HG02981 (cell line): ENCODE data around the gene FOXR1.
A peak's percentile ranks its signal among the peaks of the same experiment; 100 is the strongest.
"Not testable (repeated sequence)": the region's sequence is repeated elsewhere in the genome, so short reads cannot be mapped to it uniquely, and the experiment has no call there.

Experiments
- ATAC-seq: cut with Tn5 transposase; IDR thresholded peaks from one replicate; pipeline ENCODE4 v1.9.1; 2021; ENCODE audit warnings: mild to moderate bottlenecking, moderate library complexity; ENCODE audit not compliant: unreplicated experiment

Gene FOXR1

DNA sequence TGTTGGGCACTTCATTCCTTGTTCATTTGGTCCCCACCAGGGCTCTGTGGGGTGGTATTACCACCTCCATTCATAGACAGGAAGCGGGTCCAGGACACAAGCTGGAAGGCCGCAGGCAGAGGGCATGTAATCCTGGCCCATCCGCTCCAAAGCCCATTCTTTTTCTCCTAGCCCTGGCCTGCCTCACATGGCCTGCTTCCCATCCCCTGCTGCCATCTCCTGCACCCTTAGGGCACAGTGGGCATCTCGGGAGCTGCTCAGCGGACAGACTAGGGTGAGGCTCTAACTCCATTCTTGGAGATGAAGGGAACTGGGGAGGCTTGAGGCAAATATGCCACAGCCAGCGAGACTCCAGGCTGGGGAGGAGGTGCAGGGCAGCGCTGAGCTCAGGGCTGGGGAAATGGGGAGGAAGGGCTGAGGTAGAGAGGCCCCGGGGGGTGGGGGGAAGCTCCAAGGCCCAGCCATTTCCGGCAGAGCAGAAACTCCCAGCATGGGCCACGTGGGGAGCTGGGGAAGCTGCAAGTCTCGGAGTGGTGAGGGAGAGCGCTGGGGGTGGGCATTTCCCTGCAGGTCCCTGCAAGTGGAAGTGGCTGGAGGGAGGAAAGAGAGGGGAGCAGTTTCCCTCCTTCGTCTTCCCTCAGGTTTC, 31.5 kb upstream of the FOXR1 start:
- no peak for ATAC-seq

DNA sequence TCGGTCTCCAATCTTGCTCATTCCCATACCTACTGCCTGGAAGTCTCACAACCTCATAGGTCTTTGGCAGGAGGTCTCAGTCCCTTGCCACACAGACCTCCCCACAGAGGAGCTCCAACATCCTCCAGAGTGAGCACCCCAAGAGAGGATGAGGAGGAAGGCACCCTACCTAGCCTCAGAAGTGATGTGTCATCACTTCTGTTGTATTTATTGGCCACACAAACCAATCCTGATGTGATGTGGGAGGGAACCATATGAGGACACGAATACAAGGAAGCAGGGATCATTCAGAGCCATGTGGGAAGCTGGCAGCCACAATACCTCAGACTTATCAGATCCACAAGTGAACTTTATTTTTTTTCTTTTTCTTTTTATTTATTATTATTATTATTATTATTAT, 24.5 kb upstream of the FOXR1 start:
- no peak for ATAC-seq

DNA sequence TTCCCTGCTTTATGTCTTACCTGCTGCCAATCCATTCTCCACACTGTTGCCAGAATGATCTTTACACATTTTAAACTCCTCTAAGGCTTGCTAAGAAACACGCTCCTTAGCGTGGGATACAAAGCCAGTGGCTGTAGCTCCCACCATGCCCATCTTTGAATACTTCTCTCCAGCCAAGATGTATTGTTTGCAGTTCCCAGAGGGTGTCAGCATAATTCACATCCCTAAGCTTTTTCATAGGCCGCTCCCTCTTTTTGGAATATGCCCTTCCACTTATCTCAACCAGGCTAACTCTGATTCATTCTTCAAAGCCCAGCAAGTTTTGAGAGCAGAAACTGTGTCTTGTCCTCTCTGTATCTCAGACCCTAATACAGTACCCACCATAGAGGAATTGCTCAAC, 23.6 kb upstream of the FOXR1 start:
- ATAC-seq: no peak

DNA sequence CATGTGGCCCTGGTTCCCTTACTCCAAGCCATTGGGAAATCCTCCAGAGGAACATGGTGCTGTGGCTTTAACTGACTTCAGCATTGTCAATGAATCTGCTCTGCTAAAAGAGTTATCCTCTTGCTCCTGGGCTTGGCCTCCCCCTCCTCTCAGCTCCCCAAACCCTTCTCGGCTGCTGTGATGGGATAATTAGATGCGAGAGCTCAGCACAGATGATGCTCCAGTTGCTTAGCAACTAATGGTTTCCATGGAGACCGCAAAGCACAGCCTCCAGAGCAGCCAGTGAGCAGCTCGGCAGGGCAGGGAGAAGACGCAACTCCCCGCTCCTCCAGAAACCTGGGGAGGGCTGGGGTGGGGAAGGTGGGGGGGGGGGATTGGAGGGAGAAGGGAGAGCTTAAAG, 18.3 kb upstream of the FOXR1 start:
- ATAC-seq: no peak

DNA sequence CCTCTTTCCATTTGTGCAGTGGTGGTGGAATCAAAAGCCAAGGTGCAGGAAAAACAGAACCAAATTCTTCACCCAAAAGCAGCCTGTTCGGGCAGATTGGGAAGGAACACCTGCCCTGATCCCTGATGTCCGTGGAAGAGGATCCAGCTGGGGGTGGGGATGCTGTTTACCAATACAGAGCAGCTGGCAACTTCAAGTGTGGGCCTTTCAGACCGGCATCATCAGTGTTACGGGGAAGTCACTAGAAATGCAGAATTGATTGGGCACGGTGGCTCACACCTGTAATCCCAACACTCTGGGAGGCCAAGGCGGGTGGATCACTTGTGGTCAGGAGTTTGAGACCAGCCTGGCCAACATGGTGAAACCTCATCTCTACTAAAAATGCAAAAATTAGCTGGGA, 17.6 kb upstream of the FOXR1 start:
- not testable (repeated sequence) for ATAC-seq

DNA sequence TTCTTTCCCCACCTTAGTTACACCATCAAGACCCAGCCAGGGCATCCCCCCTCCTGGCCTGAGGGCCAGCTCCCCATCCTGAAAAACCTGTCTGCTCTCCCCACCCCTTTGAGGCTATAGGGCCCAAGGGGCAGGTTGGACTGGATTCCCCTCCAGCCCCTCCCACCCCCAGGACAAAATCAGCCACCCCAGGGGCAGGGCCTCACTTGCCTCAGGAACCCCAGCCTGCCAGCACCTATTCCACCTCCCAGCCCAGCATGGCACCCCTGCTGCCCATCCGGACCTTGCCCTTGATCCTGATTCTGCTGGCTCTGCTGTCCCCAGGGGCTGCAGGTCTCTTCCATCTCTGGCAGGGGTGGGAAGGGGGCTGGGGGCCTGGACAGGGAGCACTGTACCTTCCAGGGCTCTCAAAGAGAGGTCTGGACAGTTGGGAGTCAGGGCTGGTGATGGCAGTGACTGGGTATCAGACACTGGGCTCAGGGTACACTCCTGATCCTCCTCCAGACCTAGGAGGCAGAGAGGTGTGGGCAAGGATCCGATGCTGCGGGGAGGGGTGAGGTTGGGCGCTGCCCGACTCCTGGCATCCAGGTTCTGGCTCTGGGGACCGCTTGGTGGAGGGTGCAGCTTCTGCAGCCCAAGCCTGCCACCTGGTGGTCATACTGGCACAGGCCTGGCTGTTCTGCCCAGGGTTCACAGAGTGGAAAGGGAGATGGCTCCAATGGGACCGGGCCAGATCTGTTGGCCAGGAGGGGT, 15.3 kb upstream of the FOXR1 start, which contains the start of gene UPK2:
Gene UPK2 (plus strand): TSS at position 205 of the 753 bp plus-strand sequence. CDS start 53 bp downstream, at position 258.
- ATAC-seq: peak; percentile 68

DNA sequence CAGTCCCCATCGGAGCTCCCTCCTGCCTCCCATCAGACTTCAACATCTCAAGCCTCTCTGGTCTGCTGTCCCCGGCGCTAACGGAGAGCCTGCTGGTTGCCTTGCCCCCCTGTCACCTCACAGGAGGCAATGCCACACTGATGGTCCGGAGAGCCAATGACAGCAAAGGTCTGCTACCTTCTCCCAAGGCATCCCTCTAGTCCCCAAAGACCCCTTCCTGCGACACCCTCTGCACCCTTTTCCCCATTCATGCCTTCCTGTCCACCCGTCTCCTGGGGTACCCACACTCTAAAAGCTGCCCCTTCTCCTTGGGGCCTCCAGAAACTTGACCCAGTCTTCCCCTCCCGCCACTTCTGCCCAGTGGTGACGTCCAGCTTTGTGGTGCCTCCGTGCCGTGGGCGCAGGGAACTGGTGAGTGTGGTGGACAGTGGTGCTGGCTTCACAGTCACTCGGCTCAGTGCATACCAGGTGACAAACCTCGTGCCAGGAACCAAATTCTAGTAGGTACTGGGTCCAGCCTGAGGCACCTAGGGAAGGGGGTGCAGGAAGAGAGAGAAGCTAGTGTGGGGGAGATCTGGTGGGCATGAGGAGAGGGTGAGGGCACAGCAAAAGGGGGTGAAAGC, 14.6 kb upstream of the FOXR1 start:
- no peak for ATAC-seq

DNA sequence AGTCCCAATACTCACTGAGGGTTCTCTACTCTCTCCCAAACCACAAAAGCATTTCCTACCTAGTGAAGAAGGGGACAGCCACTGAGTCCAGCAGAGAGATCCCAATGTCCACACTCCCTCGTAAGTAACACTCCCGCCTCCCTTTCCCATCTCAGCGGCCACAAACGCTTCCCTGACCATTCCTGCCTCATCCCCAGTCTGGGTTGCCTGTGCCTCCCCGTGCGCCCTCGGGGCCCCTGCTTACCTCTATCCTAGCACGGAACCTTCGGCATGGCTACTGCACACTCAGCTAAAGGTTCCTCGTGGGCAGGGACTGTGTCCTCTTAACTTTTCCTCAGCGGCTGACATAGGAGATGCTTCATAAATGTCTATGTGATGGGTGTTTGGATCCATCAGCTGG, 14.0 kb upstream of the FOXR1 start:
- ATAC-seq: no peak

DNA sequence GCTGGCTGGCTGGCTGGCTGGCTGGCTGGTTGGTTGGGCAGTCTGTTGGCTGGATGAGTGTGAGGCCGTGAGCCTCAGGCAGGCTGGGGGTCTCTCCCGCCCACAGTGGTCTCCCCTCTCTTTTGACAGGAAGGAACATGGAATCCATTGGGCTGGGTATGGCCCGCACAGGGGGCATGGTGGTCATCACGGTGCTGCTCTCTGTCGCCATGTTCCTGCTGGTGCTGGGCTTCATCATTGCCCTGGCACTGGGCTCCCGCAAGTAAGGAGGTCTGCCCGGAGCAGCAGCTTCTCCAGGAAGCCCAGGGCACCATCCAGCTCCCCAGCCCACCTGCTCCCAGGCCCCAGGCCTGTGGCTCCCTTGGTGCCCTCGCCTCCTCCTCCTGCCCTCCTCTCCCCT, 13.6 kb upstream of the FOXR1 start:
- no peak for ATAC-seq

DNA sequence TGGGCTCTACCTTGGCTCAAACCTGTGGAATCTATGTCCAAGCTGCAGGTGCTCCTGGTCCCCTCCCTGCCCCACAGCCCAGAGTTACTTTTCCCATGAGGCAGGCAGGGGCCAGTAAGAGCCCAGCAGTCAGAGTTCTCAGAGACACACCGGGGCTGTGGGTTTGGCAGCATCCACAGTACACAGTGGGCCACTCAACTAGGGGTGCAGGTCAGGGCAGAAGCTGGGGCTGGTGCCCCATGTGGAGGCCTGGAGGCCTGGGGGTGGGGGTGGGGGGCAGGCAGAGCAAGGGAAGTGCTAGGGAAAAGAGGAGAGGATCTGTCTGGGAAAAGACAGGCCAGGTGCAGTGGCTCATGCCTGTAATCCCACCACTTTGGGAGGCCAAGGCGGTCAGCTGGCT, 13.0 kb upstream of the FOXR1 start:
- ATAC-seq: no peak

DNA sequence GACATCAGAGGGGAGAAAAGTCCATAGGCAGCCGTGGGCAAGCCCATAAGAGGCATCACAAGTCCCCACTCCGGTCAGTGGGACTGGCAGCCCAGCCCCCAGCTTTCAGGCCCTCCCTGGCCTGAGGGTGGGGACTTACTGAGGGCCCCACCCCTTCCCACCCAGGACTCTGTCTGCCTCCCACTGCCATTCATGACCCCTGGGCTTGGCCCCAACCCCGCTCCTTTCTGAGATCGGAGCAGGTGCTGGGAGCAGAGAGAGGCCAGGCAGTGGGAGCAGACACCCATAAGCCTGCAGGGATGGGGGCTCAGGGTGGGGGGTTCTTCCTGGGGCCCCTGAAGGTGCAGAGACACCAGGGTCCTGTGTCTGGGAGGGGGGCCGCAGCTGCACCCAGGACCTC, 10.4 kb upstream of the FOXR1 start:
- no peak for ATAC-seq

DNA sequence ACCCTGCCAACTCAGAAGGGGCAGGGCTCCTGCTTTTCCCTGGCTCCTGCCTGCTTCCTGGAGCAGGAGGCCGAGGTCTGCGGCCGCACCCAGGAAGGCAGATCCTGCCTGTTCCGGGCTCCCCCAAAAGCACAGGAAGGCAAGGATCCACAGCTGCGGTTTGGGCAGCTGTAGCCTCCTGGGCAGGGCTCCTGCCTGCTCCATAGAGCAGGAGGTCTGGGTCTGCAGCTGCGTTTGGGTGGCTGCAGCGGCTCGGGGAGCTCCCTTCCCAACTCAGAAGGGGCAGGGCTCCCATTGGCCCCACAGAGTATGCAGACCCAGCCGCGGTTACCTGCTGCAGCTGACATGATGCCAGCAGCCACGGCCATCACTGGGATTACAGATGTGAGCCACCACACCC, 10.0 kb upstream of the FOXR1 start:
- no peak for ATAC-seq

DNA sequence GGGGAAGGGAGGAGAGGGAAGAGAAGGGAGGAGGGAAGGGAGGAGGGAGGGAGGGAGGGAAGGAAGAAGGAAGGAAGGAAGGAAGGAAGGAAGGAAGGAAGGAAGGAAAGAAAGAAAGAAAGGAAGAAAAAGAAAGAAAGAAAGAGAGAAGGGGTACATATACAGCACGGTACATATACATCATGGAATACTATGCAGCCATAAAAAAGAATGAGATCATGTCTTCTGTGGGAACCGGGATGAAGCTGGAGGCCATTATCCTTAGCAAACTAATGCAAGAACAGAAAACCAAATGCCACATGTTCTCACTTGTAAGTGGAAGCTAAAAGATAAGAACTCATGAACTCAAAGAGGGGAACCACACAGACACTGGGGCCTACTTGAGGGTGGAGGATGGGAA, 2.1 kb upstream of the FOXR1 start:
- ATAC-seq: not testable (repeated sequence)

DNA sequence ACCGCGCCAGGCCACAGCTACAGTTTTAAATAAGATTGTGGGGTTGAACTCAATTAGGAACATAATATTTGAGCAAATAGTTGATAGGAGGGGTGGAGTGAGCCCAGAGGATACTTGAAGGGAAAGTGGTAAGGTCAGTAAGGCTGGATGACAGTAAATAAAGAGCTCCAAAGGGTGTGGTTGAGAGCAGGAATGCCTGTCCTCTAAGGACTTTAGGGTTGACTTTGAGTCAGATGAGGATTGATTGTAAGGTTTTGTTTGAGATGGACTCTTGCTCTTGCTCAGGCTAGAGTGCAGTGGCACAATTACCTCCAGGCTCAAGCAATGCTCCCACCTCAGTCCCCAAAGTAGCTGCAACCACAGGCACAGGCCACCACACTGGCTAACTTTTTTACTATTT, 2.4 kb downstream of the FOXR1 start:
- no peak for ATAC-seq

DNA sequence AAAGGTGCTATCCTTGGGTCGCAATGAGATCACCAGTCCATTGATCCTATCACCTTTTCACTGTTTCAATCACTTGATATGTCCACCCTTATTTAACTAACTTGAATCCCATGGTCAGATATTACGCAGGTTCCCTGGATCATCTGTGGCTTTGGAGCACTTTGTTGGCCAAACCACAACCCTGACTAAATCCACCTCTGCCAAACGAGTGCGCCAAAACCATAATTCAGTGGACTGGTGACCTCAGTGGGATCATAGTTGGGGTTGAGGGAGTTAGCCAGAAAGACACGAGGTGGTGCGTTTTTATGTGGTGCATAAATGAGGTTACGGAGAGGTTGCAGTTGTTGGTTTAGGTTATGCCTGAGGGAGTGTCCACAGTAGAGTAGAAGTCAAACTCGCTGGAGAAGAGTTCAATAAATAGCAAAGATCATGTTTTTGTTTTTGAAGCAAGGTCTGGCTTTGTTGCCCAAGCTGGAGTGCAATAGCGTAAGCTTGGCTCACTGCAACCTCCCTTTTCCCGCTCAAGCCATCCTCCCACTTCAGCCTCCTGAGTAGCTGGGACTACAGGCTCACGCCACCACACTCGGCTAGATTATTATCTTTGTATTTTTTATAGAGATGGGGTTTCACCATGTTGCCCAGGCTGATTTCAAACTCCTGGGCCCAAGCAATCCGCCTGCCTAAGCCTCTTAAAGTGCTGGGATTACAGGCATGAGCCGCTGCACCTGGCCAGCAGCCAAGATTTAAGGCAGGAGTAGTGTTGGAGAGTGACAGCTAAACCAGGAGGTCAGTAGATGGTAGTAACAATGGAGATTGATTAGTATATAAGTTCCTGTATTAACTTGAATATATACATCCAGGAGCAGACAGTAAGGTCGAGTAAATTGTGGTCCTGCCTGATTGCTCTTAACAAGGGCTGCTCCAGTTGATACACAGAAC, 4.5 kb downstream of the FOXR1 start:
- no peak for ATAC-seq

DNA sequence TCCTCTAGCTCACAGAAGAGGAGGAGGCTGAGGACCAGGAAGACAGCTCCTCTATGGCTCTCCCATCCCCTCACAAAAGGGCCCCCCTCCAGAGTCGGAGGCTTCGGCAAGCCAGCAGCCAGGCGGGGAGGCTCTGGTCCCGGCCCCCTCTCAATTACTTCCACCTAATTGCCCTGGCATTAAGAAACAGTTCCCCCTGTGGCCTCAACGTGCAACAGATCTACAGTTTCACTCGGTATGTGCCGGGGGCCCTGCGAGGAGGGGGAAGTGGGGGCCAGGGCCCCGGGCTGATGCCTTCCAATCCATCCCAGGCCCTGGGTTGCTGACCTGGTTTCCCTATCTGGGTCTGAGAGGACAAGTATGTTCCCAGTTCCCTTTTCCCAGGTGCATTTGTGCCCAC, 7.9 kb downstream of the FOXR1 start:
- no peak for ATAC-seq

DNA sequence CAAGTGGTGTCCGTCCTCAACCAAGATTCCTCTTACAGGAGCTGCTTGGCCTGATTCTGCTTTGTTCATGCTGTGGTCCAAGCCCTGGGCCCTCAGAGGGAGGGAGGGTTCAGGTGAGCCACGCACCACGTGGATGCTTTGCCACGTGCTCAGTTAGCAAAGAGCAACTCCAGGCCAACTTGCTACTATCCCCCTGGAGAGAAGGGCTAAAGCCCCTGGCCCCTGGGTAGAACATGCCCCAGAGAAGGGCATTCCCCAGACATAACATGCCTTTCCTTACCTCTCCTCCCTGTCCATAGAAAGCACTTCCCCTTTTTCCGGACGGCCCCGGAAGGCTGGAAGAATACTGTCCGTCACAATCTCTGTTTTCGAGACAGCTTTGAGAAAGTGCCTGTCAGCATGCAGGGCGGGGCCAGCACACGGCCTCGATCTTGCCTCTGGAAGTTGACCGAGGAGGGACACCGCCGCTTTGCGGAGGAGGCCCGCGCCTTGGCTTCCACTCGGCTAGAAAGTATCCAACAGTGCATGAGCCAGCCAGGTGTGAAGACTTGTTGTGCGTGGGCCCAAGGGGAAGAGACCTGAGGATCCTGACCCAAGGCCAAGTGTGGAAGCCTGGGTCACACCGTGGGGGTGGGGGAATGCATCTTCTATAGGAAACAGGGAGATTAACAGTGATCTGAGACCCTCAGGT, 8.8 kb downstream of the FOXR1 start:
- no peak for ATAC-seq

DNA sequence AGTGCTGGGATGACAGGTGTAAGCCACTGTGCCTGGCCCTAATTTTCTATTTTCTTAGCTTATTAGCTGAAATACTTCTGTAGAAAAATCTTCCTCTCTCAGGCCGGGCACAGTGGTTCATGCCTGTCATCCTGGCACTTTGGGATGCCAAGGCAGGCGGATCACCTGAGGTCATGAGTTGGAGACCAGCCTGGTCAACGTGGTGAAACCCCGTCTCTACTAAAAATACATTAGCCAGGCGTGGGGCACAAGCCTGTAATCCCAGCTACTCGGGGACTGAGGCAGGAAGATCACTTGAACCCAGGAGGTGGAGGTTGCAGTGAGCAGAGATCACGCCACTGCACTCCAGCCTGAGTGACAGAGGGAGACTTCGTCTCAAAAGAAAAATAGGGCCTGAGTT, 12.8 kb downstream of the FOXR1 start:
- ATAC-seq: not testable (repeated sequence)

DNA sequence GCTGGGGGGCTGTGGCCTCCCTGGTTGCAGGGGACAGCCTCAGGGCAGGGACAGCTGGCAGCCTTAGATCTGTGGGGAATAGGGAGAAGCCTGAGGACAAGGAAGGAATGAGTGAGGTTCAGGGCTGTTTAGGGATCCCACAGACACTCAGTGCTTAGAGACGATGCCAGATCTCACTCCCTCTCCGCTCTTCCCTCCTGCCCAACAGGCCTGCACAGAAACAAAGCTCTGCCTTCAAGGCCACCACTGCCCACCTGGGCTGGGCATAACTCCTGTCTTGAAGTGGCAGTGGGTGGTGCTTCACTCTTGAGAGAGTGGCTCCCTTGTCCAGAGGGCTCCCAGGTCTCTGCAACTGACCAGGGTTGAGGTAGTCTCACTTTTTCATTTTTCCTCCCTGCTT, 13.3 kb downstream of the FOXR1 start:
- no peak for ATAC-seq

DNA sequence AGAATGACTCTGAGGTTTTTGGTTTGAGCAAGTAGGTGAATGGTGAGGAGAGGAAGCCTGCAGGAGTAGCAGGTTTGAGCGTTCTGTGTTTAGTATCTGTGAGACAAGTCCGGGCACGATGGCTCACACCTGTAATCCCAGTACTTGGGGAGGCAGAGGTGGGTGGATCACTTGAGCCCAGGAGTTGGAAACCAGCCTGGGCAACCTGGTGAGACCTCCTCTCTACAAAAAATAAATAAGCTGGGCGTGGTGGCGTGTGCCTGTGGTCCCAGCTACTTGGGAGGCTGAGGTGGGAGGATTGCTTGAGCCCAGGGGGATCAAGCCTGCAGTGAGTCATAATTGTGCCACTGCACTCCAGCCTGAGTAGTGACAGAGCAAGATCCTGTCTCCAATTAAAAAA, 16.7 kb downstream of the FOXR1 start:
- no peak for ATAC-seq
